Measurements from ENCODE around the gene BCL2L2. TPM values are rescaled to one million over a fixed set of nuclear protein-coding genes. Genes with fewer than 3 reads are reported as not detected.

Gene BCL2L2
- total and polyA plus RNA-seq, 10 of the 15 experiments (the other 5 are each of a cell fraction or from before 2014, with no cell fraction given), result 1.4 to 14.7 (median 7.1) TPM

DNA sequence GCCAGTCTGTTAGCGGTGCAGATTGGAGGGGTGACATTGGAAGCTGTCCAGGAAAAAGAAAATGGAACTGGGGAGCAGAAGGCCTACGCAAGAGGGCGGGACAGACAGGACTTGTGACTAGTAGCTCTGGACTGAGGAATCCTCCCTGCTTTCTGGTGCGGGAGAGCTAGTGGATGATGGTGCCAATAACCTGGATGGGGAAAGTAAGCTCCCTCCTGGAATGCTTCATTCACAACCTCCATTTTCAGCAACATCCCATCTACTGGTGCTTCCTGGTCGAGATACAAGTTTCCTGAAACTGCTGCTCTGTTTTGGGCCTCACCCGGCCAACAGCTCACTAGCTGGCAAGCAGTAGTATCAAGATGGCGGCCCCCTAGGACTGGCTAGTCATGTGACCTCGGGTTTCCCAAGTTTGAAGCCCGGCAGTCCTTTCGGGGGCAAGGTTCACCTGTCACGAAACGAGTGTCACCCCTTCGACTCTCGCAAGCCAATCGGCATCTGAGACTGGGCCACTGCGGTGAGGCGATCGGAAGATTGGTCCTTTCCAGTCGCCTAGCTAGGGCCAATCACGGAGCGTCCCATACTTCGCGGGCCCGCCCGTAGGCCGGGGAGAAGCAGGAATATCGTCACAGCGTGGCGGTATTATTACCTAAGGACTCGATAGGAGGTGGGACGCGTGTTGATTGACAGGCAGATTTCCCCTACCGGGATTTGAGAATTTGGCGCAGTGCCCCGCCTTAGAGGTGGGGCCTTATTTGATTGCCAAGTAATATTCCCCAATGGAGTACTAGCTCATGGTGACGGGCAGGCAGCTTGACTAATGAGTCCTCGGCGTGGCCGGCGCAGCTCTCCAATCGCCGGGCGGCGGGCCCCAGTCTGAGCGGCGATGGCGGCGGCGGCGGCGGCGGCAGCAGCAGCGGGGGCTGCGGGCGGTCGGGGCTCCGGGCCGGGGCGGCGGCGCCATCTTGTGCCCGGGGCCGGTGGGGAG lies 14.2 kb downstream of the BCL2L2 start, which contains the start of gene PABPN1 (continued):
- TF ChIP-seq, protein P1, sequence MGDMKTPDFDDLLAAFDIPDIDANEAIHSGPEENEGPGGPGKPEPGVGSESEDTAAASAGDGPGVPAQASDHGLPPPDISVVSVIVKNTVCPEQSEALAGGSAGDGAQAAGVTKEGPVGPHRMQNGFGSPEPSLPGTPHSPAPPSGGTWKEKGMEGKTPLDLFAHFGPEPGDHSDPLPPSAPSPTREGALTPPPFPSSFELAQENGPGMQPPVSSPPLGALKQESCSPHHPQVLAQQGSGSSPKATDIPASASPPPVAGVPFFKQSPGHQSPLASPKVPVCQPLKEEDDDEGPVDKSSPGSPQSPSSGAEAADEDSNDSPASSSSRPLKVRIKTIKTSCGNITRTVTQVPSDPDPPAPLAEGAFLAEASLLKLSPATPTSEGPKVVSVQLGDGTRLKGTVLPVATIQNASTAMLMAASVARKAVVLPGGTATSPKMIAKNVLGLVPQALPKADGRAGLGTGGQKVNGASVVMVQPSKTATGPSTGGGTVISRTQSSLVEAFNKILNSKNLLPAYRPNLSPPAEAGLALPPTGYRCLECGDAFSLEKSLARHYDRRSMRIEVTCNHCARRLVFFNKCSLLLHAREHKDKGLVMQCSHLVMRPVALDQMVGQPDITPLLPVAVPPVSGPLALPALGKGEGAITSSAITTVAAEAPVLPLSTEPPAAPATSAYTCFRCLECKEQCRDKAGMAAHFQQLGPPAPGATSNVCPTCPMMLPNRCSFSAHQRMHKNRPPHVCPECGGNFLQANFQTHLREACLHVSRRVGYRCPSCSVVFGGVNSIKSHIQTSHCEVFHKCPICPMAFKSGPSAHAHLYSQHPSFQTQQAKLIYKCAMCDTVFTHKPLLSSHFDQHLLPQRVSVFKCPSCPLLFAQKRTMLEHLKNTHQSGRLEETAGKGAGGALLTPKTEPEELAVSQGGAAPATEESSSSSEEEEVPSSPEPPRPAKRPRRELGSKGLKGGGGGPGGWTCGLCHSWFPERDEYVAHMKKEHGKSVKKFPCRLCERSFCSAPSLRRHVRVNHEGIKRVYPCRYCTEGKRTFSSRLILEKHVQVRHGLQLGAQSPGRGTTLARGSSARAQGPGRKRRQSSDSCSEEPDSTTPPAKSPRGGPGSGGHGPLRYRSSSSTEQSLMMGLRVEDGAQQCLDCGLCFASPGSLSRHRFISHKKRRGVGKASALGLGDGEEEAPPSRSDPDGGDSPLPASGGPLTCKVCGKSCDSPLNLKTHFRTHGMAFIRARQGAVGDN (IDR thresholded peaks at IDR 0.05), result peak; percentile 91
- TF ChIP-seq MXI1 (IDR thresholded peaks at IDR 0.05; ENCODE audit: low read depth, low read length) (peak; percentile 87), EGR1 (IDR thresholded peaks at IDR 0.05; ENCODE audit: borderline replicate concordance in 1 of 2, low read depth in 2 of 2, low read length in 2 of 2) (no peak), WRNIP1 (IDR thresholded peaks at IDR 0.05; ENCODE audit: borderline replicate concordance, low read depth, low read length) (no peak), MTA3 (IDR thresholded peaks at IDR 0.05; ENCODE audit: borderline replicate concordance, low read length) (peak; percentile 80; the same call in 1 of the 2 replicates), ZNF384 (IDR thresholded peaks at IDR 0.05; ENCODE audit: borderline replicate concordance, low read depth, low read length) (no peak), MLLT1 (IDR thresholded peaks at IDR 0.05) (peak; percentile 93), SMARCA5 (IDR thresholded peaks at IDR 0.05) (no peak), ZZZ3 (IDR thresholded peaks at IDR 0.05; ENCODE audit: control insufficient read depth, insufficient read length, low read depth) (no peak), CREM (IDR thresholded peaks at IDR 0.05; ENCODE audit: low read depth) (peak; percentile 96), HDGF (IDR thresholded peaks at IDR 0.05) (peak; percentile 76; the same call in 1 of the 2 replicates), SRF (IDR thresholded peaks at IDR 0.05; ENCODE audit: low read depth in 2 of 2, low read length in 2 of 2) (peak; percentile 57 to 80), SIX5 (IDR thresholded peaks at IDR 0.05; ENCODE audit: low read depth, low read length, severe bottlenecking) (no peak), MYC (IDR thresholded peaks at IDR 0.05; ENCODE audit: insufficient read depth, insufficient read length, insufficient replicate concordance, low read length, severe bottlenecking) (no peak), LARP7 (IDR thresholded peaks at IDR 0.05) (peak; percentile 66; the same call in 1 of the 2 replicates), MEF2B (IDR thresholded peaks at IDR 0.05; ENCODE audit: partially characterized antibody, poor library complexity, severe bottlenecking) (peak; percentile 41), BCLAF1 (IDR thresholded peaks at IDR 0.05) (no peak), SUZ12 (IDR thresholded peaks at IDR 0.05; ENCODE audit: unreplicated experiment) (no peak)
- TF ChIP-seq, protein P2, sequence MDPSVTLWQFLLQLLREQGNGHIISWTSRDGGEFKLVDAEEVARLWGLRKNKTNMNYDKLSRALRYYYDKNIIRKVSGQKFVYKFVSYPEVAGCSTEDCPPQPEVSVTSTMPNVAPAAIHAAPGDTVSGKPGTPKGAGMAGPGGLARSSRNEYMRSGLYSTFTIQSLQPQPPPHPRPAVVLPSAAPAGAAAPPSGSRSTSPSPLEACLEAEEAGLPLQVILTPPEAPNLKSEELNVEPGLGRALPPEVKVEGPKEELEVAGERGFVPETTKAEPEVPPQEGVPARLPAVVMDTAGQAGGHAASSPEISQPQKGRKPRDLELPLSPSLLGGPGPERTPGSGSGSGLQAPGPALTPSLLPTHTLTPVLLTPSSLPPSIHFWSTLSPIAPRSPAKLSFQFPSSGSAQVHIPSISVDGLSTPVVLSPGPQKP (IDR thresholded peaks at IDR 0.05; ENCODE audit: low read depth, low read length), result no peak

Data from GM12878 (cell line).